ENCODE measurements around the gene RNF10.
A peak's percentile ranks its signal among the peaks of the same experiment; 100 is the strongest.

RNF10 gene

DNA sequence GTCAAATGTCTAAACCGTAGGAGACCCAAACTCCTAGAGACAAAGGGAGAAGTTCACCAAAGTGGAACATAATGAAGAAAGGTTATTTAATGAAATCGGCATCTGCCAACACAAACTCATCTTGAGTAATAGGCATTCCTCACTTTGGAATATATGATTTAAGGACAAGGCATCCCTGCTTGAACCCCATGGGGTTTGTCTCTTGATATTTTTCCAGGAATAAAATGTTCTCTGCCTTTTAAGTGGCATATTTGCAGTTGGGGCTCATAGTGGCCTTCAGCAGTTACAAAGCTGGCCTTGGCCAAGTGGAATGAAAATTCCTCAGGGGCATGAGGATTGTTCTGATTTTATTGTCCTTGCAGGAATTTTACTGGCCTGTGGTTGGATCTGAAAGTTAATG is 40.0 kb downstream of the RNF10 start:
- Histone ChIP-seq H3K9ac (ENCODE audit: insufficient read length) (no peak overlapping the region), H3K4me3 (no peak overlapping the region), H3K36me3 (ENCODE audit: insufficient read depth, low read length) (peaks cover 83% of the 10 kb centered on the region), H3K9me3 (ENCODE audit: low read depth, low read length) (no peaks in the 10 kb centered on the region), H3K27ac (no peak overlapping the region)
- no peak for TF ChIP-seq FOXP2 (optimal IDR thresholded peaks at IDR 0.05; ENCODE audit: control extremely low read depth, extremely low read length, insufficient read depth)
- no peak for TF ChIP-seq EZH2 (IDR thresholded peaks at IDR 0.05)
- TF ChIP-seq POLR2AphosphoS5 (IDR thresholded peaks at IDR 0.05; ENCODE audit: borderline replicate concordance, low read depth, low read length), result no peak
- DNase-seq (ENCODE audit: low read depth, low spot score), result no peak

DNA sequence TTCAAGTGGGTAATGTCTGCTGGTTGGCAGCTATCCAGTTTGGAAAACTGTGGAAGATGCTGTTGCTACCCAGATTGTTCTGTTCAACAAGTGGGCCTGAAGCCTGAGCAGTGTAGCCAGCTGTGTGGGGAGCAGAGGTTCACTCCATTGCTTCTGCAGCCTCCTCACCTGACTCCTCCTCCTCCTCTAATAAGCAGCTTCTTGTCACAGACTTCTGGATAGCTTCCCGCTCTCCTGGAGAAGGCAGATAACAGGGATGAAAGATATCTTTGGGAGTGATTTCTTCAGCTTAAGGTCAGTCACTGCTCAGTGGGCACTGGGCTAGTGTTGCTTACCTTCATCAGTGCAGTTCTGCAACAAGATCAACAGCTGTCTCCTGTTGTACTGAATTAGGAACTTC is 45.0 kb downstream of the RNF10 start:
- no peak overlapping the region for H3K9ac ChIP-seq (ENCODE audit: insufficient read length)
- H3K4me3 ChIP-seq, result no peak overlapping the region
- peaks cover 49% of the 10 kb centered on the region for H3K36me3 ChIP-seq (ENCODE audit: insufficient read depth, low read length)
- no peaks in the 10 kb centered on the region for H3K9me3 ChIP-seq (ENCODE audit: low read depth, low read length)
- DNase-seq (ENCODE audit: low read depth, low spot score), result no peak
- TF ChIP-seq FOXP2 (optimal IDR thresholded peaks at IDR 0.05; ENCODE audit: control extremely low read depth, extremely low read length, insufficient read depth) (no peak), POLR2AphosphoS5 (IDR thresholded peaks at IDR 0.05; ENCODE audit: borderline replicate concordance, low read depth, low read length) (no peak), EZH2 (IDR thresholded peaks at IDR 0.05) (no peak)
- H3K27ac ChIP-seq, result no peak overlapping the region

DNA sequence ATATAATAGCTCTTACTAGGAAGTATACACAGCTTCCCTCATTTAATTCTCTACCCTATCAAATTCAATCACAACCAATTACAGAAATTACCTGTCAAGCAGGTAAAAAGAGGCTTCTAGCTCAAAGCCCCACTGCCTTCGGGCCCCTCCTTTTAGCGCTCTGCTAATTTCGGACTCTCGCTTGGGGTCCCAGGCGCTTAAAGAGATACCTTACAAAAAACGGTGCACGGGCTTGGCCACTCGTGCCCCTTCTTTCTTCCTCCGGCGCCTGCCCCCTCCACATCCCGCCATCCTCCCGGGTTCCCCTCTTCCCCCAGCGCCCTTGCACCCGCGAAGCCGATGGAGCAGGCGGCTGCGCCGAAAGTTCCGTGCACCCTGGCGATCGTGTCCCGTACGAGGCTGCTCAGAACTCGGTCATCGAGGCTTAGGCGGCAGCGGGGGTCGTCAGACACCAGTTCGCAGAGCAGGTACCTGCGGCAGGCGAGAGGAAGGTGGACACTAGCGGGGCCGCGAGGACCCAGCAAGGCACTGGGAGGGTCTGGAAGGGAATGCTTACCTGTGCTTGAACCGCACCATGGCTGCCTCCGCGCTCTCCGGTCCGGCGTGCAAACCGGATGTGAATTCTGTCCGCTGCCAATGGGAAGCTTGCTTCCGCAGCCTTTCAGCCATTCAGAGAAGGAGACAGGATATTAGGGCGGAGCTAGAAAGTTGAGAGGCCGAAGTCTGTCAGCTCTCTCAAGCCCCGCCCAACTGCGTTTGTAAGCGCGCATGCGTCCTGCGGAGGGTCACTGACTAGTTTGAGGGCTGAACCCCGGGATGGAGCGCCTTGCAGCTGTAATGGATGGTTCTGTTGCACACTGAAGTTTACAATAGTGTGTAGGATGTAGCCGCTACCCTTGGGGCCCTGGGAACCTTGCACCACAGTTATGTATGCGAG is 46.9 kb downstream of the RNF10 start, which contains the start of gene POP5:
Gene POP5 (minus strand): TSS at position 616 of the 937 bp plus-strand sequence. CDS start 40 bp downstream, at position 576.
- H3K36me3 ChIP-seq (ENCODE audit: insufficient read depth, low read length), result peaks cover 33% of the 10 kb centered on the region
- H3K9ac ChIP-seq (ENCODE audit: insufficient read length), result peak within 1 kb of the TSS; percentile 76
- H3K27ac ChIP-seq, result no peak within 1 kb of the TSS
- TF ChIP-seq FOXP2 (optimal IDR thresholded peaks at IDR 0.05; ENCODE audit: control extremely low read depth, extremely low read length, insufficient read depth), result no peak
- TF ChIP-seq POLR2AphosphoS5 (IDR thresholded peaks at IDR 0.05; ENCODE audit: borderline replicate concordance, low read depth, low read length), result peak; percentile 78
- no peak for TF ChIP-seq EZH2 (IDR thresholded peaks at IDR 0.05)
- peak; percentile 83 for DNase-seq (ENCODE audit: low read depth, low spot score)
- peak within 1 kb of the TSS; percentile 92 for H3K4me3 ChIP-seq
- no peaks in the 10 kb centered on the region for H3K9me3 ChIP-seq (ENCODE audit: low read depth, low read length)

DNA sequence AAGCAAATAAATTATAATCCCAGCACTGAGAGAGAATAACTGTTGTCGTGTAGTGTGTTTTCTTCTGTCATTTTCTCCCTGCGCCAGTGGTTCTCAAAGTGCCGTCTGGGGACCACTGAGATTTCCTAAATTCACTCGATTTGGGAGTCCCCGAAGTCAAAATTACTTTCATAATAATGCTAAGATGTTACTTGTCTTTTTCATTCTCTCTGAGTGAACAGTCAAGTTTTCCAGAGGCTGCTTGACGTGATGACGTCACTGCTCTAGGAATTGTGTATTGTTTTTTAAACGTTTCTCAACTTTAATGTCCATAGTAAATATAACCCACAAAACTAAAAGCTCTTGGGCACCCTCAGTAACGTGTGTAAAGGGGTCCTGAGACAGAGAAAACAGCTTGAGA is 47.8 kb downstream of the RNF10 start:
- Histone ChIP-seq H3K9ac (ENCODE audit: insufficient read length) (peak overlapping the region; percentile 62), H3K27ac (no peak overlapping the region)

DNA sequence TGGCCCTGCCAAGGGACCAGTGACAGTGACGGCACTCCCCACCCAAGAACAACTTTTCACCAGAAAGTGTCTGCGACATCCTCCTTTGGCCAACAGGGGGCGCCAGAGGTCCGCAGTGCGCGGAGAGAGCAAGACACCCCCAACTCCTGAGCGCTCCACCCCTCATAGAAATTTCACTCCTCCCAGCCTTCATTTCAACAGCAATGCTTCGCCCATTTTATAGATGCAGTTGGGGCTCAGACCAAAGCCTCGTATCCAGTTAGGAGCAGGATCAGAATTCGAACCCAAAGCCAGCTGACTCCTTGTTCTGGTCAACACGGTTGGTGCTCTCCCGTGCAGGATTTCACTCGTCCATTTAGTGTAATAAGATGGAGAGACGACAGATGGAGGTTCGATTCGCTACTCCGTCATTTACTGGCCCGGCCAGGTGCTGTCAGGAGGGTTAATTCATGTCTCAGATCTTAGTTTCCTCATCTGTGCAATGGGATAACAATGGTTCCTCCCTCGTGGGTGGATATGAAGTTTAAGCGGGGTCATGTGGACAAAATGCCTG is 49.4 kb downstream of the RNF10 start:
- H3K36me3 ChIP-seq (ENCODE audit: insufficient read depth, low read length), result peaks cover 12% of the 10 kb centered on the region; the same call in 1 of the 2 replicates
- no peak overlapping the region for H3K9ac ChIP-seq (ENCODE audit: insufficient read length)
- DNase-seq (ENCODE audit: low read depth, low spot score), result peak; percentile 30
- no peak for TF ChIP-seq EZH2 (IDR thresholded peaks at IDR 0.05)
- no peak for TF ChIP-seq FOXP2 (optimal IDR thresholded peaks at IDR 0.05; ENCODE audit: control extremely low read depth, extremely low read length, insufficient read depth)
- no peak for TF ChIP-seq POLR2AphosphoS5 (IDR thresholded peaks at IDR 0.05; ENCODE audit: borderline replicate concordance, low read depth, low read length)
- H3K4me3 ChIP-seq, result 0 out of 2 replicates have a peak overlapping the region, but pooled peaks have one; percentile 26
- no peaks in the 10 kb centered on the region for H3K9me3 ChIP-seq (ENCODE audit: low read depth, low read length)
- H3K27ac ChIP-seq, result no peak overlapping the region

More for the DNA sequence above, 47.8 kb downstream of the RNF10 start:
- Histone ChIP-seq H3K9me3 (ENCODE audit: low read depth, low read length) (no peaks in the 10 kb centered on the region), H3K4me3 (peak overlapping the region; percentile 92), H3K36me3 (ENCODE audit: insufficient read depth, low read length) (peaks cover 24% of the 10 kb centered on the region)
- DNase-seq (ENCODE audit: low read depth, low spot score), result no peak
- TF ChIP-seq EZH2 (IDR thresholded peaks at IDR 0.05), result no peak
- no peak for TF ChIP-seq POLR2AphosphoS5 (IDR thresholded peaks at IDR 0.05; ENCODE audit: borderline replicate concordance, low read depth, low read length)
- no peak for TF ChIP-seq FOXP2 (optimal IDR thresholded peaks at IDR 0.05; ENCODE audit: control extremely low read depth, extremely low read length, insufficient read depth)

DNA sequence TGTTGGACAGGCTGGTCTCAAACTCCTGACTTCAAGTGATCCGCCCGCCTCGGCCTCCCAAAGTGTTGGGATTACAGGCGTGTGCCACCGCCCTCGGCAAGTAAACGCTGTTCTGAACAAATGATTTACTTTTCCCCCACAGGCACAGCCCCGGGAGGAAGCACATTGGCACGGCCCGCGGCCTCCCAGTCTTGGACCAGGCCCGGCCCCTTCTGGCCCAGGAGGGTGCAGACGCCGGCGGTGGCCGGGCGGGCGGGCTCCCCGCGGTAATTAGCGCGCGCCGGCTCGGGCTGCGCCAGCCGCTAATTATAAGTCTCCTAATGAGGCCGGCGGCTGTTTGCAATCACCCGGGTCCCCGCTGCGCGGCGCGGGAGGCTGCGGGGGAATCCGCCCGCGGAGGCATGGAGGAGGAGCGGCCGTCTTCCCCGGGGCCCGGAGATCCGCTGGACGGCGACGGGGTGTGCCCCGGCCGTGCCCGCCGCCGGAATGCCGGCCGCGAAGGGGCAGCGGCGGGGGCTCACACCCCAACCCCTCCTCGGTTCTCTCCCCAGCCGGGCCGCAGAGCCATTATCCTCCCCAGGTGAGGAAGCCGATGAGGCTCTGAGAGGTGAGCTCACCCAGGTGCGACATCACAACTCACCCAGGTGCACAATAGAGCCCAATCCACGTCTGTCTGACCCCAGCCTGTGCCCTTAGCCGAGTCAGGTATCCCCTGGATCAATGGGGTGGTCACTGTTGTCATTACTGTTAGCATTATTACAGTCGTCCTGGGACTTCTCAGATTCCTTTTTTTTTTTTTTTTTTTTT is 50.4 kb downstream of the RNF10 start:
- no peak for DNase-seq (ENCODE audit: low read depth, low spot score)

DNA sequence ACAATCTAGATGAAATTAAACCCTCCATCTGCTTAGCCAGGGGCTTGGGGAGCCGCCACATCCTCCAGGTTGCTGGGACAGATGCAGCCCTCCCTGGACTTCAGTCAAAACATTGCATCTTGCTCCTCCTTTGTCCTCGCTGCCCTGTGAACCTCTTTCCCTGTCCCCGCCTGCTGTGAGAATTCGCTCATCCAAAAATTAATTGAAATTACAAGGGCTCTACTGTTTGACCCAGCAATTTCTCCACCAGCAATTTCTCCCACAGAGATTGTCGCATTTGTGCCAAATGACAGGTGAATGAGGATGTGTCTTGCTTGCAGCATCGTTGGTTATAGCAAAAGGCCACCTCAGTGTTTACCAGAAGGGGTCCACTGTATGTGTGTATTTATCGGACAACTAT is 52.0 kb downstream of the RNF10 start:
- Histone ChIP-seq H3K27ac (no peak overlapping the region), H3K9me3 (ENCODE audit: low read depth, low read length) (no peaks in the 10 kb centered on the region), H3K9ac (ENCODE audit: insufficient read length) (no peak overlapping the region), H3K4me3 (no peak overlapping the region), H3K36me3 (ENCODE audit: insufficient read depth, low read length) (no peaks in the 10 kb centered on the region)
- DNase-seq (ENCODE audit: low read depth, low spot score), result no peak
- TF ChIP-seq FOXP2 (optimal IDR thresholded peaks at IDR 0.05; ENCODE audit: control extremely low read depth, extremely low read length, insufficient read depth) (no peak), POLR2AphosphoS5 (IDR thresholded peaks at IDR 0.05; ENCODE audit: borderline replicate concordance, low read depth, low read length) (no peak), EZH2 (IDR thresholded peaks at IDR 0.05) (no peak)

More for the DNA sequence above, 50.4 kb downstream of the RNF10 start:
- Histone ChIP-seq H3K4me3 (peak overlapping the region; percentile 63), H3K9me3 (ENCODE audit: low read depth, low read length) (no peaks in the 10 kb centered on the region), H3K36me3 (ENCODE audit: insufficient read depth, low read length) (peaks cover 2% of the 10 kb centered on the region; the same call in 1 of the 2 replicates), H3K9ac (ENCODE audit: insufficient read length) (no peak overlapping the region), H3K27ac (no peak overlapping the region)
- no peak for TF ChIP-seq EZH2 (IDR thresholded peaks at IDR 0.05)
- TF ChIP-seq FOXP2 (optimal IDR thresholded peaks at IDR 0.05; ENCODE audit: control extremely low read depth, extremely low read length, insufficient read depth), result no peak
- no peak for TF ChIP-seq POLR2AphosphoS5 (IDR thresholded peaks at IDR 0.05; ENCODE audit: borderline replicate concordance, low read depth, low read length)

Measured in SK-N-MC (cell line).